Ishikawa (cell line): Measurements from ENCODE around the gene CDYL2.

Source experiments
- CEBPB ChIP-seq: IDR thresholded peaks from 2 replicates; pipeline ENCODE4 v1.6.1; 2012
- CREB1 ChIP-seq: IDR thresholded peaks from 2 replicates; pipeline ENCODE4 v1.6.1; 2012; ENCODE audit warnings: low read depth
- EGR1 ChIP-seq: IDR thresholded peaks from 2 replicates; pipeline ENCODE4 v1.6.1; 2012
- EP300 ChIP-seq: IDR thresholded peaks from 2 replicates; pipeline ENCODE4 v1.6.1; 2012; ENCODE audit warnings: borderline replicate concordance
- FOXM1 ChIP-seq: IDR thresholded peaks from 2 replicates; pipeline ENCODE4 v1.6.1; 2012; ENCODE audit warnings: low read depth, borderline replicate concordance
- NFIC ChIP-seq: IDR thresholded peaks from 2 replicates; pipeline ENCODE4 v1.6.1; 2012
- RAD21 ChIP-seq: IDR thresholded peaks from 2 replicates; pipeline ENCODE4 v1.6.1; 2012; ENCODE audit warnings: low read depth
- TAF1 ChIP-seq: IDR thresholded peaks from 2 replicates; pipeline ENCODE4 v1.6.1; 2012; ENCODE audit warnings: low read depth, mild to moderate bottlenecking
- TCF12 ChIP-seq: IDR thresholded peaks from 2 replicates; pipeline ENCODE4 v1.6.1; 2012; ENCODE audit warnings: low read depth
- TEAD4 ChIP-seq: IDR thresholded peaks from 2 replicates; pipeline ENCODE4 v1.6.1; 2012
- YY1 ChIP-seq: IDR thresholded peaks from 2 replicates; pipeline ENCODE4 v1.6.1; 2012; ENCODE audit warnings: low read depth
- ZBTB7A ChIP-seq: IDR thresholded peaks from 2 replicates; pipeline ENCODE4 v1.6.1; 2012; ENCODE audit warnings: low read depth
- TF ChIP-seq, protein P1 (sequence below): IDR thresholded peaks from 2 replicates; pipeline ENCODE4 v1.6.1; 2012
- TF ChIP-seq, protein P2 (sequence below): IDR thresholded peaks from 2 replicates; pipeline ENCODE4 v1.6.1; 2012
- TF ChIP-seq, protein P3 (sequence below): IDR thresholded peaks from 2 replicates; pipeline ENCODE4 v1.6.1; 2012; ENCODE audit warnings: low read depth, mild to moderate bottlenecking

The CDYL2 gene

DNA sequence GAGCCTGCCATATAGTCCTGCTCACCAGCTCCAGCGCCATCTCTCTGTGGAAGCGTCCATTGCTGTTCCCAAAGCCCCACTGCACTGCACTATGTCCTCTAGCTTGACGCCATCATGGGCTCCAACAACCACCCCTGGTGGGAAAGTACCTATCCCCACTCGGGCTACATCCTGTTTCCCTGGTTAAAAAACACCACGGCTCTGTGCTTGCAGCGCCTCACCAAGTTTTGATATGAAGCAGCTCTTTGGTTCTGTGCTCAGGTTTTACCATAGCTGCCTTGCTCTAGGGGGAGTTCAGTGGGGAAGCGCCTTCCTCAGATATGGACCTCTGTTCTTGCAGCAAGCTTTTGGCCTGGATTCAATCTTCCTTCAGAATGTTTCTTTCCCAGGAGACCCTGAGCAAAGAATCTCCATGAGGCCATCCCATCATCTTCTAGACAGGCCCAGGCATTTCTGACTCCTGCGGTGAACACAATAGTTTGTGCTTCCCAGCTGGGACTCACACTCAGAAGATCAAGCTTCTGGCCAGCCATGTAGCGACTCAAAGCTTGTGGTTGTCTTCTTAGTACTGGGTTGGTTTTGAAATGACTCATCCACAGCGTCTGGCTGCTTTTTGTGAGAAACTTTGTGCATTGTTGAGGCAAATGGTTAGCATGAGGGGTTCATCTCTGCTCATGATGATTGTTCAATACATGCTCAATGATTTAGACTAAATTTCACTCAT is 224.1 kb downstream of the CDYL2 start:
- no peak for TF ChIP-seq ZBTB7A
- no peak for TF ChIP-seq TCF12
- TF ChIP-seq CEBPB, result no peak
- TF ChIP-seq EP300, result no peak
- TF ChIP-seq YY1, result no peak
- TF ChIP-seq RAD21, result no peak
- TF ChIP-seq TAF1, result no peak
- no peak for TF ChIP-seq FOXM1
- TF ChIP-seq NFIC, result no peak
- TF ChIP-seq, protein P1, sequence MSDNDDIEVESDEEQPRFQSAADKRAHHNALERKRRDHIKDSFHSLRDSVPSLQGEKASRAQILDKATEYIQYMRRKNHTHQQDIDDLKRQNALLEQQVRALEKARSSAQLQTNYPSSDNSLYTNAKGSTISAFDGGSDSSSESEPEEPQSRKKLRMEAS, result no peak
- no peak for TF ChIP-seq TEAD4
- no peak for TF ChIP-seq CREB1
- no peak for TF ChIP-seq EGR1
- TF ChIP-seq, protein P2, sequence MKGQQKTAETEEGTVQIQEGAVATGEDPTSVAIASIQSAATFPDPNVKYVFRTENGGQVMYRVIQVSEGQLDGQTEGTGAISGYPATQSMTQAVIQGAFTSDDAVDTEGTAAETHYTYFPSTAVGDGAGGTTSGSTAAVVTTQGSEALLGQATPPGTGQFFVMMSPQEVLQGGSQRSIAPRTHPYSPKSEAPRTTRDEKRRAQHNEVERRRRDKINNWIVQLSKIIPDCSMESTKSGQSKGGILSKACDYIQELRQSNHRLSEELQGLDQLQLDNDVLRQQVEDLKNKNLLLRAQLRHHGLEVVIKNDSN, result no peak
- TF ChIP-seq, protein P3, sequence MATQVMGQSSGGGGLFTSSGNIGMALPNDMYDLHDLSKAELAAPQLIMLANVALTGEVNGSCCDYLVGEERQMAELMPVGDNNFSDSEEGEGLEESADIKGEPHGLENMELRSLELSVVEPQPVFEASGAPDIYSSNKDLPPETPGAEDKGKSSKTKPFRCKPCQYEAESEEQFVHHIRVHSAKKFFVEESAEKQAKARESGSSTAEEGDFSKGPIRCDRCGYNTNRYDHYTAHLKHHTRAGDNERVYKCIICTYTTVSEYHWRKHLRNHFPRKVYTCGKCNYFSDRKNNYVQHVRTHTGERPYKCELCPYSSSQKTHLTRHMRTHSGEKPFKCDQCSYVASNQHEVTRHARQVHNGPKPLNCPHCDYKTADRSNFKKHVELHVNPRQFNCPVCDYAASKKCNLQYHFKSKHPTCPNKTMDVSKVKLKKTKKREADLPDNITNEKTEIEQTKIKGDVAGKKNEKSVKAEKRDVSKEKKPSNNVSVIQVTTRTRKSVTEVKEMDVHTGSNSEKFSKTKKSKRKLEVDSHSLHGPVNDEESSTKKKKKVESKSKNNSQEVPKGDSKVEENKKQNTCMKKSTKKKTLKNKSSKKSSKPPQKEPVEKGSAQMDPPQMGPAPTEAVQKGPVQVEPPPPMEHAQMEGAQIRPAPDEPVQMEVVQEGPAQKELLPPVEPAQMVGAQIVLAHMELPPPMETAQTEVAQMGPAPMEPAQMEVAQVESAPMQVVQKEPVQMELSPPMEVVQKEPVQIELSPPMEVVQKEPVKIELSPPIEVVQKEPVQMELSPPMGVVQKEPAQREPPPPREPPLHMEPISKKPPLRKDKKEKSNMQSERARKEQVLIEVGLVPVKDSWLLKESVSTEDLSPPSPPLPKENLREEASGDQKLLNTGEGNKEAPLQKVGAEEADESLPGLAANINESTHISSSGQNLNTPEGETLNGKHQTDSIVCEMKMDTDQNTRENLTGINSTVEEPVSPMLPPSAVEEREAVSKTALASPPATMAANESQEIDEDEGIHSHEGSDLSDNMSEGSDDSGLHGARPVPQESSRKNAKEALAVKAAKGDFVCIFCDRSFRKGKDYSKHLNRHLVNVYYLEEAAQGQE, result no peak

DNA sequence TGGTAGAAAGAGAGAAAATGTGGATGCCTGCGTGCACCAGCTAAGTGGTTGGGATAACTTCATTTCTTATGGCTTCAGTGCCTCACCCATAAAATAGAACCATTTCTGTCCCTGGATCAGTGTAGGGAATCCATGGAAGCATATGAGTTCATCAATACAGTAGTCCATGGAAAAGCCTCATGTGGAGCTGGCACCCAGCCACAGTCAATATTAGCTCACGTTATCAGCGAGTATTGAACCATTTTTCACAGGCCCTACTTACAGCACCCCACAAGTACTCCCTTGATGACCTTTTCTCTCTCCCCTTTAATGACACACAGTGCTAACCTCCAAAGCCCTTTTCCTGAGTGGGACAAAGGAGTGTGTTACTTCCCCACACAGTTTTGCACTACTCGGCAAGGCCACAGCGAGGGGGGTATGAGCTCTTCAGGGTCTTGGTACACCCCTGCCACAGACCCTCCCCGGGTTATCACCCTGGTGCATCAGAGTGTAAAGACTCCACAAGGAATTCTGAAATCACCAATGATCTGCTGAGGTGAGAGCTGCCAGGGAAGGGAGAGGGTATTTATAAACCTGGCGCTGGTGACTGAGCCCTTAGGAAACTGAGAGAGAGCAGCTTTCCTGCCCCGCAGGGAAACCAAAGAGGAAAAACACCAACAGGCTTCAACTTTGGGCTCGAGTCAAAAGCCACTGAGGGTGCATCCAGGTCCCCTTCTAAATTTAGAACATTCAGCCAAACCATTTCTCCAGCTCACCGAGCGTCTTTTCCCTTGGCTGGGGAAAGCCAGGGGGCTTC is 226.7 kb downstream of the CDYL2 start:
- TF ChIP-seq, protein P3, result no peak
- TF ChIP-seq RAD21 (no peak), EP300 (no peak), TEAD4 (no peak), TAF1 (no peak), ZBTB7A (no peak), TCF12 (no peak), YY1 (no peak), FOXM1 (no peak)
- TF ChIP-seq, protein P1, result no peak

DNA sequence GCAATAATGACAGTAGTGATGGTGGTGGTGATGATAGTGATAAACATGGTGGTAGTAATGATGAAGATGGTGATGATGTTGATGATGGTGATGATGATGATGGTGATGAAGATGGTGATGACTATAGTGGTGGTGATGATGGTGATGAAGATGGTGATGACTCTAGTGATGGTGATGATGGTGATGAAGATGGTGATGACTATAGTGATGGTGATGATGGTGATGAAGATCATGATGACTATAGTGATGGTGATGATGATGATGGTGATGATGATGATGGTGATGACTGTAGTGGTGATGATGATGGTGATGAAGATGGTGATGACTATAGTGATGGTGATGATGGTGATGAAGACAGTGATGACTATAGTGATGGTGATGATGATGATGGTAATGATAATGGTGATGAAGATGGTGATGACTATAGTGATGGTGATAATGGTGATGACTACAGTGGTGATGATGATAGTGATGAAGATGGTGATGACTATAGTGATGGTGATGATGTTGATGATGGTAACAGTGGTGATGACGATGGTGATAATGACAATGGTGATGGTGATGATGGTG is 228.0 kb downstream of the CDYL2 start:
- TF ChIP-seq, protein P1, result no peak
- TF ChIP-seq CREB1, result no peak
- no peak for TF ChIP-seq NFIC
- TF ChIP-seq, protein P3, result no peak
- no peak for TF ChIP-seq CEBPB
- no peak for TF ChIP-seq FOXM1
- TF ChIP-seq, protein P2, result no peak
- TF ChIP-seq RAD21, result no peak
- no peak for TF ChIP-seq TEAD4
